Aorta (tissue), 5 donors: ENCODE results near the gene ZNF121. TPM values are rescaled to one million over a fixed set of nuclear protein-coding genes. Genes with fewer than 3 reads are reported as not detected.
A peak's percentile ranks its signal among the peaks of the same experiment; 100 is the strongest.
"Not testable (repeated sequence)": the region's sequence is repeated elsewhere in the genome, so short reads cannot be mapped to it uniquely, and the experiment has no call there.

Experiments
- ATAC-seq: fragments of 200-7000 bp; cut with Tn5 transposase; one replicate; pipeline ENCODE4 v1.9.1; 2022; ENCODE audit warnings: moderate library complexity; ENCODE audit not compliant: low FRiP score
- DNase-seq, 2 donors: peaks; one replicate each; pipeline ENCODE4 v3.0.0-alpha.2; 2020
- H3K27ac ChIP-seq, 2 donors: one replicate each; pipeline ENCODE4 v1.5.1; 2013; ENCODE audit warnings: low read length in 2 of 2, mild to moderate bottlenecking in 2 of 2, moderate library complexity in 2 of 2, control low read depth in 1 of 2, inconsistent platforms in 1 of 2, low read depth in 1 of 2
- H3K27me3 ChIP-seq, 2 donors: one replicate each; pipeline ENCODE4 v1.6.1; 2013; ENCODE audit warnings: control low read depth in 1 of 2, low read length in 1 of 2, mild to moderate bottlenecking in 1 of 2, moderate library complexity in 1 of 2; ENCODE audit not compliant: insufficient read depth in 2 of 2, control insufficient read depth in 1 of 2
- H3K36me3 ChIP-seq, 2 donors: one replicate each; pipeline ENCODE4 v1.6.1; 2013; ENCODE audit warnings: control low read depth in 1 of 2, low read length in 1 of 2, mild to moderate bottlenecking in 1 of 2; ENCODE audit not compliant: insufficient read depth in 2 of 2, control insufficient read depth in 1 of 2
- H3K4me1 ChIP-seq, 2 donors: one replicate each; pipeline ENCODE4 v1.6.1; 2013; ENCODE audit warnings: low read length in 2 of 2, control low read depth in 1 of 2, mild to moderate bottlenecking in 1 of 2, moderate library complexity in 1 of 2; ENCODE audit not compliant: insufficient read depth in 2 of 2, control insufficient read depth in 1 of 2
- H3K4me3 ChIP-seq, 2 donors: one replicate each; pipeline ENCODE4 v1.5.1; 2013; ENCODE audit warnings: low read length in 2 of 2, control low read depth in 1 of 2, mild to moderate bottlenecking in 1 of 2
- H3K9me3 ChIP-seq: one replicate; pipeline ENCODE4 v1.6.1; 2013; ENCODE audit warnings: mild to moderate bottlenecking, low read length; ENCODE audit not compliant: control insufficient read depth
- WGBS, 2 donors: extraction: QIAGEN DNeasy Blood & Tissue Kit; methylation state at CpG; one replicate each; pipeline ENCODE4 v1.1.7; 2013; 5-methylcytosine and 5-hydroxymethylcytosine counted together
- intact Hi-C, 2 donors: fragments of 100-400 bp; cut with DNase I; formaldehyde crosslinking; loops; one replicate each; pipeline versions ENCODE4 v1.14.2 to v1.15.0; 2022
- polyA plus RNA-seq, 2 donors: library from polyadenylated mRNA; stranded (reverse); fragments of 200-250 nt; gene quantifications; one replicate each; pipeline ENCODE4 v1.2.3, GENCODE V29; 2013
- total RNA-seq, 2 donors: library from RNA; stranded (reverse); fragmentation: NEBNext Ultra II Directional; extraction: Animal tissue kit (Norgen Biotek cat#: 25700); gene quantifications; one replicate each; pipeline ENCODE4 v1.2.1, GENCODE V29; 2021
- donor health status: healthy with polysubstance abuse.
- donor health status: Bipolar disorder and iron deficiency.
- donor health status: DM: no; HTN: no; CAD: no.
- donor health status: DM: no; HTN: no; CAD: no.
- donor health status: DM: yes; HTN: yes; CAD: no.

The ZNF121 gene
- total and polyA plus RNA-seq, 4 donors: 3.6 to 31.2 (median 16.6) TPM

DNA sequence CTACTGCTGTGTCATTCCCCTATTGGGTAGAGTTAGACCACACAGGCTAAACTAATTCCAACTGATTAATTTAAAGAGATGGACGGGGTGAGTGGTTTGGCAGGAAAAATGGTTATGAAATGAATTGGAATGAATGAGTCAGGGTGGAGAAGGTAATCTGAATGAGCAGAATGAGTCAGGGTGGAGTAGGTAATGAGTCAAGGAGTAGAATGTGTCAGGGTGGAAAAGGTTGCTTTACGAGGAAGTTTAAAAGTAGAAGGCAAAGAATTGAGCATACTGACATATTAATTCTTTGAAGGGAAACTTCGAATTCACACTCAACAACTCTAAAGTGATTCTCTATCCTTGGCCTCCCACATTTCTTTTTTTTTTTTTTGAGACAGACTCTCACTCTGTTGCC, 12.7 kb upstream of the ZNF121 start:
- no peaks in the 10 kb centered on the region for H3K4me1 ChIP-seq
- no peak overlapping the region for H3K4me3 ChIP-seq
- H3K9me3 ChIP-seq: no peaks in the 10 kb centered on the region
- no peak for ATAC-seq
- no peak for DNase-seq
- no peak overlapping the region for H3K27ac ChIP-seq
- no peaks in the 10 kb centered on the region for H3K27me3 ChIP-seq
- H3K36me3 ChIP-seq: no peaks in the 10 kb centered on the region
- intact Hi-C loops: no loop called here
- 80 to 85% methylated on average over 3 of the region's 3 CpGs for WGBS, 2 donors

DNA sequence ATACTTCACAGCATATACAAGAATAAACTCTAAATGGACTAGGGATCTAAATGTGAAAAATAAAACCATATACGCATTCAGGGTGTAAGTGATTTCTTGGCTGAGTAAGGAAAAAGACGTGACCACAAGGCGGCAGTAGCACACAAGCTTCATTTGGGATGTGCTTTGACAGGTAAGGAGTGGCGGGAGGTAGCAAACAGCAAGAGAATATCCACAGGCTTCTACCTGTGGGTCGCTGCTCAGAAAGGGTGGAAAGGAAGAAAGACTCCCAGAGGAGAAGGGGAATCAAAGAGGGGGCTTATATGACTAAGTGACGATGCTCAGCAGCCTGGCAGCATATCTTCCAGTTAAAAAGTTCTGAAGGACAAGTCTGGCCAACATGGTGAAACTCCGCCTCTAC, 2.5 kb upstream of the ZNF121 start:
- ATAC-seq (no peak), DNase-seq (peak in 1 of 2 donors; percentile 60)
- WGBS, 2 donors: 15% methylated on average over 7 of the region's 7 CpGs
- H3K27ac ChIP-seq: no peak overlapping the region
- no peaks in the 10 kb centered on the region for H3K36me3 ChIP-seq
- H3K4me1 ChIP-seq: peaks cover 2 to 3% of the 10 kb centered on the region in 2 donors
- H3K9me3 ChIP-seq: no peaks in the 10 kb centered on the region
- no peak overlapping the region for H3K4me3 ChIP-seq
- intact Hi-C loops: loop anchor here in 1 of 2 donors (10.0 kb wide), 1 partner anchor 272 kb away; no protein-coding TSS in a partner anchor
- no peaks in the 10 kb centered on the region for H3K27me3 ChIP-seq

DNA sequence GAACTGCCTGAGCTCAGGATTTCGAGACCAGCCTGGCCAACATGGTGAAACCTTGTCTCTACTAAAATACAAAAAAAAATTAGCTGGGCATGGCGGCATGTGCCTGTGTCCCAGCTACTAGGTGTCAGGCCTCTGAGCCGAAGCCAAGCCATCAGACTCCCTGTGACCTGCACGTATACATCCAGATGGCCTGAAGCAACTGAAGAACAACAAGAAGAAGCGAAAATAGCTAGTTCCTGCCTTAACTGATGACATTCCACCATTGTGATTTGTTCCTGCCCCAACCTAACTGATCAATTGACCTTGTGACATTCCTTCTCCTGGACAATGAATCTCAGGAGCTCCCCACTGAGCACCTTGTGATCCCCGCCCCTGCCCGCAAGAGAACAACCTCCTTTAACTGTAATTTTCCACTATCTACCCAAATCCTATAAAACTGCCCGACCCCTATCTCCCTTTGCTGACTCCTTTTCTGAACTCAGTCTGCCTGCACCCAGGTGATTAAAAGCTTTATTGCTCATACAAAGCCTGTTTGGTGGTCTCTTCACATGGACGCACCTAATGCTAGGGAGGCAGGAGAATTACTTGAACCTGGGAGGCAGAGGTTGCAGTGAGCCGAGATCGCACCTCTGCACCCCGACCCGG, 2.1 kb downstream of the ZNF121 start:
- H3K4me3 ChIP-seq, H3K36me3 ChIP-seq, ATAC-seq, H3K27me3 ChIP-seq, H3K27ac ChIP-seq, H3K9me3 ChIP-seq, DNase-seq, H3K4me1 ChIP-seq: not testable (repeated sequence)
- 90 to 91% methylated on average over 13 of the region's 13 CpGs for WGBS, 2 donors
- intact Hi-C loops: loop anchor here in 1 of 2 donors (10.0 kb wide), 1 partner anchor 267 kb away; no protein-coding TSS in a partner anchor

DNA sequence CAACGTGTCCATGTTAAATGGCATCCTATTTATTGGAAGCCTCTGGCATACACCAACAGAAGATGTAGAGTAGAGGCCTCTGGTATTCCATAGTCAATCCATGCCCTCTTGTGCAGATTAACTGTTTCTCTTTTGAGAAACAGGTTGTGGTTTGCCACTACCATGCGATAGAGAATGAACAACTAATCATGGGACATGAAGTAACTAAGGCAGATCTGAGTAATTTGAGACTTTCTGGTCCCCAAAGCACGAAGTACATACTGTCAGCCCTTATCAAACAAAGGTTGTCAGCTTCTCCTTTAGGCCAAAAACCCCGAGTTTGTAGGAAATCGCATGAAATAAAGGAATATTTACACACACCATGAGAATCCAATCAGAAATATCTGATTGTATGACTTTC, 3.6 kb downstream of the ZNF121 start:
- Histone ChIP-seq H3K4me1 (peaks cover 2 to 3% of the 10 kb centered on the region in 2 donors), H3K27ac (no peak overlapping the region), H3K4me3 (no peak overlapping the region), H3K27me3 (no peaks in the 10 kb centered on the region), H3K9me3 (peaks cover 6% of the 10 kb centered on the region), H3K36me3 (no peaks in the 10 kb centered on the region)
- WGBS, 2 donors: 91% methylated on average over 5 of the region's 5 CpGs
- no peak for DNase-seq
- no peak for ATAC-seq
- intact Hi-C loops: loop anchor here in 1 of 2 donors (10.0 kb wide), 1 partner anchor 266 kb away; no protein-coding TSS in a partner anchor

DNA sequence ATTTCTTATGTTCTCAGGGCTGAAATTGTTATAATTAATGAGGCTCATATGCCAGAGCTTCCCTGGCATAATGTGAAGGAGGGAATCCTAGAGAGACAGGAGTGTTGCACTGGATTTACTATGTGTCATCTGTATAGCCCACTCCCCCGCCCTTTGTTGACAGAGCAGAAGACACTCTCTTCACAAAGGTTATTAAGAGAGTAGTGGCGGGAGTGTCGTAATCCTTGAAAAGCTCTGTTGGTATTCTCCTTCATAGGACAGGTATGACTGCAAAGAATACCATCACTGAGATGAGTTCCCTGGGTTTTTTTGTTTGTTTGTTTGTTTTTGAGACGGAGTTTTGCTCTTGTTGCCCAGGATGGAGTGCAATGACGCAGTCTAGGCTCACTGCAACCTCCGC, 14.0 kb downstream of the ZNF121 start:
- DNase-seq (no peak), ATAC-seq (no peak)
- WGBS, 2 donors: 96 to 98% methylated on average over 6 of the region's 6 CpGs
- H3K4me3 ChIP-seq: no peak overlapping the region
- peaks cover 38% of the 10 kb centered on the region for H3K9me3 ChIP-seq
- H3K27me3 ChIP-seq: no peaks in the 10 kb centered on the region
- peaks cover 17 to 23% of the 10 kb centered on the region in 2 donors for H3K36me3 ChIP-seq
- no peak overlapping the region for H3K27ac ChIP-seq
- intact Hi-C loops: no loop called here
- no peaks in the 10 kb centered on the region for H3K4me1 ChIP-seq

DNA sequence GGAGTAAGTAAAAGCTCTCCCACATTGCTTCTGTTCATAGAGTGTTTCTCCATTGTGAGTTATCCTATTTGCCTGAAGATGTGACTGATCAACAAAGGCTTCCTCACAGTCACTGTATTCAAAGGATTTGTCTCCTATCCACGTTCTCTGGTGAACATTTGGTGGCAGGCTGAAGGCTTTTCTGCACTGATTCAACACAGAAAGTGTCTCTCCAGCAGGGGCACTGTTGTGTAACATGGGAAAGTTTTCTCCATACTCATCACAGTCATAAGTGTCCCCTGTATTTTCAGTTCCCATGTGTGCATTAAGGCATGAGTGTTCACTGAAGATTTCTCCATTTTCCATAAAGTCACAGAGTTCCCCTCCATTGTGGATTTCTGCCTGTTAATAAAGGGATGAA, 17.6 kb downstream of the ZNF121 start:
- WGBS, 2 donors: 97% methylated on average over 1 of the region's 1 CpG
- DNase-seq (no peak), ATAC-seq (no peak)
- intact Hi-C loops: no loop called here
- H3K9me3 ChIP-seq: peaks cover 40% of the 10 kb centered on the region
- no peak overlapping the region for H3K27ac ChIP-seq
- H3K4me3 ChIP-seq: peak overlapping the region in 1 of 2 donors; percentile 31
- no peaks in the 10 kb centered on the region for H3K4me1 ChIP-seq
- H3K36me3 ChIP-seq: peaks cover 16 to 48% of the 10 kb centered on the region in 2 donors
- H3K27me3 ChIP-seq: no peaks in the 10 kb centered on the region

DNA sequence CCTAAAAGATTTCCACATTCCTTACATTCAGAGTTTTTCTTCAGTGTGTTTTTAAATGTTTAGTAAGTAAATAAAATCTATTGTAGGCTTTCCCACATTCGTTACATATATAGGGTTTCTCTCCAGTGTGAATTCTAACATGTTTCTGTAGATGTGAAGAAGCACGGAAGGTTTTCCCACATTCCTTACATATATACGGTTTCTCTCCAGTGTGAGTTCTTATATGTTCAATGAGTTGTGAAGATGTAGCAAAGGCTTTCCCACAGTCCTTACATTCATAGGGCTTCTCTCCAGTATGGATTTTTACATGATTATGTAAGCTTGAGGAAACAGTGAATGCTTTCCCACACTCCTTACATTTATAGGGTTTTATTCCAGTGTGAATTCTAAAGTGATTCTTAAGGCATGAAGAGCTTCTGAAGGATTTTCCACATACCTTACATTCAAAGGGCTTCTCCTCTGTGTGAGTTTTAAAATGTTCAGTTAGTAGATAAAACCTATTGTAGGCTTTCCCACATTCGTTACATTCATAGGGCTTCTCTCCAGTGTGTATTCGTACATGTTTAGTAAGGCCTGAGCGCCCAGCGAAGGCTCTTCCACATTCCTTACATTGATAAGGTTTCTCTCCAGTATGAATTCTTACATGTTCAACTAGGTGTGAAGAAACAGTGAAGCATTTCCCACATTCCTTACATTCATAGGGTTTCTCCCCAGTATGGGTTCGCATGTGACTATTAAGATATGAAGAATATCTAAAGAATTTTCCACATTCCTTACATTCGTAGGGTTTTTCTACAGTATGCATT, 18.2 kb downstream of the ZNF121 start:
- ATAC-seq (no peak), DNase-seq (no peak)
- intact Hi-C loops: no loop called here
- Histone ChIP-seq H3K27ac (no peak overlapping the region), H3K36me3 (peaks cover 17 to 48% of the 10 kb centered on the region in 2 donors), H3K27me3 (no peaks in the 10 kb centered on the region), H3K9me3 (peaks cover 41% of the 10 kb centered on the region), H3K4me1 (no peaks in the 10 kb centered on the region), H3K4me3 (peak overlapping the region in 1 of 2 donors; percentile 6)
- 87 to 93% methylated on average over 9 of the region's 9 CpGs for WGBS, 2 donors

DNA sequence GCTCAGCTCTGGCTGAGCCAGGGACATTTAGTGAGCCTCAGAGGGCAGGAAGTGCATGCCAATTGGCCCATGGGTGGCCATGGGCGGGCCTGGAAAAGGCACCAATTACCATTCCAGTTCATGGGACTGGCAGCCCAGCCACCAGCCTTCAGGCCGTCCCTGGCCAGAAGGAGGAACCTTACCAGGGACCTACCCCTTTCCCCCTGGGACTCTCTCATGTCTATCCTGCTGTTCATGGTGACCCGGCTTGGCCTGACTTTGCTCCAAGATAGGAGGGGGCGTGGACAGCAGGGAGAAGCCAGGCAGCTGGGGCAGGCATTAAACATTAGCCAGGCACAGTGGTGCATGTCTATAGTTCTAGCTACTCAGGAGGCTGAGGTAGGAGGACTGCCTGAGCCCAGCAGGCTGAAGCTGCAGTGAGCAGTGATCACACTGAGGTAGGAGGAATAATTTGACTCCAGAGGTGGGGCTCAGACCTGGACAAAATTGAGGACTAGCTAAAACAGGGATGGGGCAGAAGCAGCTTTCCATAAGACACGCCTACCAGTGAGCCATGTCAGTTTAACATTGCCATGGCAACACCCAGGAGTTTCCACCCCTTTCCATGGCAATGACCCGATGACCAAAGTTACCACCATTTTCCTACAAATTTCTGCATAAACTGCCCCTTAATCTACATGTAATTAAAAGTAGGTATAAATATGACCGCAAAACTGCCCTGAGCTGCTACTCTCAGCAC, 31.6 kb downstream of the ZNF121 start:
- intact Hi-C loops: no loop called here
- WGBS, 2 donors: 91 to 92% methylated on average over 7 of the region's 7 CpGs
- Histone ChIP-seq H3K4me3 (no peak overlapping the region), H3K9me3 (peaks cover 7% of the 10 kb centered on the region), H3K4me1 (no peaks in the 10 kb centered on the region), H3K27me3 (no peaks in the 10 kb centered on the region), H3K36me3 (no peaks in the 10 kb centered on the region), H3K27ac (no peak overlapping the region)
- ATAC-seq (no peak), DNase-seq (no peak)
